ENCODE results near the gene FBXW7. TPM values are rescaled to one million over a fixed set of nuclear protein-coding genes. Genes with fewer than 3 reads are reported as not detected.

The FBXW7 gene
- total and polyA plus RNA-seq, 2 of the 13 experiments (the other 11 are each of a cell fraction or from before 2014, with no cell fraction given): 5.0 to 40.9 TPM

DNA sequence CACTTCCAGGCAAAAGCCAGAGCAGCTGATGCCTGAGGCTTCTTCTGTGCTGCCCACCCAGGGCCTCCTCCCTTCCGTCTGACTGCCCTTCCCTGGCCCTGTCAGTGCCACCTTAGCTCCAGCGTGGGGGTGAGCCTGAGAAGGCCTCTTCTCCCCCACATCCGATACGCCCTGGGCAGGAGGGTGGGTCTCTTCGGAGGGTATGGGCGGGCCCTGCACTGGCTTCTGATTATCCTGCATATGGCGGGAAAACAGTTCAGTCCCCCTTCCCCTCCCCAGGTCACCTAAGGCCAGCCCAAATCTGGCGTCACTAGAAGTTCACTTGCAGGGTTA lies 256.7 kb downstream of the FBXW7 start:
- BruUV-seq (replicated peaks): no TSS peak
- H3K4me1 ChIP-seq (ENCODE audit: insufficient read depth, low read length): no peaks in the 10 kb centered on the region
- POLR2A ChIA-PET: no interaction called here
- intact Hi-C loops (cut with micrococcal nuclease; ENCODE audit: unreplicated experiment) (no loop called here), in situ Hi-C loops (cut with HindIII; ENCODE audit: extremely low pct_ligation_motif_present, low pct_unique_long_range_greater_than_20kb) (no loop called here)
- CTCF ChIA-PET (ENCODE audit: low intra/inter-chr PET ratio, low total read pairs): no interaction called here
- WGBS (ENCODE audit: low lambda C conversion rate): 35% methylated on average over 7 of the region's 8 CpGs
- TF ChIP-seq ZNF264 (CRISPR knock-in tag; IDR thresholded peaks at IDR 0.05) (no peak), ZNF776 (CRISPR knock-in tag; IDR thresholded peaks at IDR 0.05) (no peak), MED8 (CRISPR knock-in tag; IDR thresholded peaks at IDR 0.05; ENCODE audit: insufficient replicate concordance) (no peak), JUND (CRISPR knock-in tag; IDR thresholded peaks at IDR 0.05) (no peak), ZNF367 (CRISPR knock-in tag; IDR thresholded peaks at IDR 0.05; ENCODE audit: borderline replicate concordance) (no peak), ZNF850 (CRISPR knock-in tag; conservative IDR thresholded peaks at IDR 0.05) (no peak), ZNF609 (CRISPR knock-in tag; IDR thresholded peaks at IDR 0.05; ENCODE audit: borderline replicate concordance) (no peak), SRSF4 (IDR thresholded peaks at IDR 0.05; ENCODE audit: low read depth, low read length, poor library complexity, severe bottlenecking) (no peak), TIGD3 (CRISPR knock-in tag; IDR thresholded peaks at IDR 0.05; ENCODE audit: borderline replicate concordance) (no peak), ZNF205 (CRISPR knock-in tag; IDR thresholded peaks at IDR 0.05) (no peak), ZNF326 (CRISPR knock-in tag; IDR thresholded peaks at IDR 0.05; ENCODE audit: borderline replicate concordance) (no peak), ZMYM3 (CRISPR knock-in tag; IDR thresholded peaks at IDR 0.05) (no peak)
- TF ChIP-seq, protein P1, sequence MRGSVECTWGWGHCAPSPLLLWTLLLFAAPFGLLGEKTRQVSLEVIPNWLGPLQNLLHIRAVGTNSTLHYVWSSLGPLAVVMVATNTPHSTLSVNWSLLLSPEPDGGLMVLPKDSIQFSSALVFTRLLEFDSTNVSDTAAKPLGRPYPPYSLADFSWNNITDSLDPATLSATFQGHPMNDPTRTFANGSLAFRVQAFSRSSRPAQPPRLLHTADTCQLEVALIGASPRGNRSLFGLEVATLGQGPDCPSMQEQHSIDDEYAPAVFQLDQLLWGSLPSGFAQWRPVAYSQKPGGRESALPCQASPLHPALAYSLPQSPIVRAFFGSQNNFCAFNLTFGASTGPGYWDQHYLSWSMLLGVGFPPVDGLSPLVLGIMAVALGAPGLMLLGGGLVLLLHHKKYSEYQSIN (CRISPR knock-in tag; IDR thresholded peaks at IDR 0.05; ENCODE audit: borderline replicate concordance): no peak
- TF ChIP-seq, protein P2, sequence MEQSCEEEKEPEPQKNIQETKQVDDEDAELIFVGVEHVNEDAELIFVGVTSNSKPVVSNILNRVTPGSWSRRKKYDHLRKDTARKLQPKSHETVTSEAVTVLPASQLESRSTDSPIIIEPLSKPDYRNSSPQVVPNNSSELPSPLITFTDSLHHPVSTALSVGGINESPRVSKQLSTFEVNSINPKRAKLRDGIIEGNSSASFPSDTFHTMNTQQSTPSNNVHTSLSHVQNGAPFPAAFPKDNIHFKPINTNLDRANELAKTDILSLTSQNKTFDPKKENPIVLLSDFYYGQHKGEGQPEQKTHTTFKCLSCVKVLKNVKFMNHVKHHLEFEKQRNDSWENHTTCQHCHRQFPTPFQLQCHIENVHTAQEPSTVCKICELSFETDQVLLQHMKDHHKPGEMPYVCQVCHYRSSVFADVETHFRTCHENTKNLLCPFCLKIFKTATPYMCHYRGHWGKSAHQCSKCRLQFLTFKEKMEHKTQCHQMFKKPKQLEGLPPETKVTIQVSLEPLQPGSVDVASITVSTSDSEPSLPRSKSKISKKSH (CRISPR knock-in tag; IDR thresholded peaks at IDR 0.05; ENCODE audit: borderline replicate concordance): no peak
- no peaks in the 10 kb centered on the region for H3K9me3 ChIP-seq (ENCODE audit: low read length)
- no peak for FAIRE-seq
- H3K9ac ChIP-seq (ENCODE audit: insufficient read depth, low read depth, low read length): no peak overlapping the region
- H3K79me2 ChIP-seq (ENCODE audit: insufficient read depth, low read length): no peaks in the 10 kb centered on the region
- ATAC-seq: no peak
- no peak overlapping the region for H2AFZ ChIP-seq (ENCODE audit: low read length)
- no peaks in the 10 kb centered on the region for H3K36me3 ChIP-seq (replicated peaks in 1 of 2; ENCODE audit: control insufficient read depth in 1 of 2, insufficient read depth in 2 of 2, low read length in 2 of 2)
- DNase-seq (ENCODE audit: low spot score): no peak
- H3K4me2 ChIP-seq (ENCODE audit: low read depth, low read length): no peak overlapping the region
- H3K27me3 ChIP-seq (ENCODE audit: control insufficient read depth in 1 of 2, insufficient read depth in 2 of 2, low read length in 2 of 2): peaks cover 0 to 10% of the 10 kb centered on the region in 2 experiments; a peak in 4 of 5 replicates
- no peaks in the 10 kb centered on the region for H4K20me1 ChIP-seq (ENCODE audit: insufficient read depth, low read length)
- H3K27ac ChIP-seq (ENCODE audit: extremely low read length, insufficient read depth, low read length): no peak overlapping the region
- H3K4me3 ChIP-seq (replicated peaks in 1 of 3; ENCODE audit: insufficient read depth in 1 of 3, low read depth in 2 of 3, low read length in 3 of 3): no peak overlapping the region

Data from HepG2 (cell line).